ENCODE results near the gene PSME2.

The PSME2 gene

GRCh38 chr14:24185026-24185425, 38.6 kb upstream of the PSME2 start:
- no peaks in the 10 kb centered on the region for H3K27me3 ChIP-seq (ENCODE audit: insufficient read depth, poor library complexity, severe bottlenecking)
- DNase-seq (ENCODE audit: low read depth in 1 of 2, low spot score in 1 of 2) = no peak
- H3K4me3 ChIP-seq (replicated peaks; ENCODE audit: insufficient read depth, low read length) = no peak overlapping the region
- H3K27ac ChIP-seq (replicated peaks) = no peak overlapping the region
- TF ChIP-seq SPI1 (IDR thresholded peaks at IDR 0.05; ENCODE audit: borderline replicate concordance, low read depth) (no peak), POLR2AphosphoS5 (IDR thresholded peaks at IDR 0.05; ENCODE audit: low read depth) (no peak), REST (IDR thresholded peaks at IDR 0.05; ENCODE audit: insufficient replicate concordance, low read depth) (no peak)

DNA sequence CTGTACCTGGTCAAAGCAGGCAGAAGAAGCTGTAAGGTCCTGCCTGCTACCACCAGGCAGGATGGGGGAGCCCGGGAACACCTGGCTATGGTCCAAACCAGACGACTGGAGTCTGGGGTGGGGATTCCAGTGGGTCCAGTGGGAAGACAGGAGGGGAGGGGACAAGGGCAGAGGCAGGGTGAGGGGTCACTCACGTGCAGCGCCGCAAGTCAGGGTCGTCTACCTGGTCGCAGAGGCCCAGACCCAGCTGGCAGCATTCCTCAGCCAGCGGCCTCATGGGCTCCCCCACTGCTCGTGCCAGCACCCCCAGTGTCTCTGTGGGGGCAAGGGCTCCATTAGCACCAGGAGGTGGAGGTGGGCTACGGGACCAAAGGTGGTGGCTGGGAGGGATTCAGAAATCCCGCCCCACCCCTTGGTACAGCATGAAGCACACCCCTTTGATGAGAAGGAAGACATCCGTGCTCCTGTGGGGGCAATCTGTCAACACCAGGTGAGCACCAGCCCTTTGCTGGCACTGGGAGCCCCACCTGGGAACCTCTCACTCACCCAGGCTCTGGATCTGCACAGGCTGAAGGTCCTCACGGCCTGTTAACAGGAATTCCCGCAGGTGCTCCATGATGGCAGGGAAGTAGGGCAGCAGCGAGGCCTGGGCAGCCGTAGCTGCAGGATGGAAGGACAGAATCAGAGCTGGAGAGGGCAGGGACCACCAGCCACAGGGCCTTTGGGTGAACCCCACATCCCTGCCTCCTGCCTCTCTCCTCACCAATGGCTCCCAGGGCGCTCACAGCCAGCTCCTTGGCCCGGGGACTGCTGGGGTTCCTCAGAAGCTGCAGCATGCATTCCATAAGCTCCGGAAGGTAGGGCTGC, 37.9 kb upstream of the PSME2 start:
- no peak overlapping the region for H3K4me3 ChIP-seq (replicated peaks; ENCODE audit: insufficient read depth, low read length)
- DNase-seq (ENCODE audit: low read depth in 1 of 2, low spot score in 1 of 2) = no peak
- no peaks in the 10 kb centered on the region for H3K27me3 ChIP-seq (ENCODE audit: insufficient read depth, poor library complexity, severe bottlenecking)
- no peak for TF ChIP-seq SPI1 (IDR thresholded peaks at IDR 0.05; ENCODE audit: borderline replicate concordance, low read depth)
- no peak for TF ChIP-seq REST (IDR thresholded peaks at IDR 0.05; ENCODE audit: insufficient replicate concordance, low read depth)
- no peak for TF ChIP-seq POLR2AphosphoS5 (IDR thresholded peaks at IDR 0.05; ENCODE audit: low read depth)
- TF ChIP-seq, protein P1, sequence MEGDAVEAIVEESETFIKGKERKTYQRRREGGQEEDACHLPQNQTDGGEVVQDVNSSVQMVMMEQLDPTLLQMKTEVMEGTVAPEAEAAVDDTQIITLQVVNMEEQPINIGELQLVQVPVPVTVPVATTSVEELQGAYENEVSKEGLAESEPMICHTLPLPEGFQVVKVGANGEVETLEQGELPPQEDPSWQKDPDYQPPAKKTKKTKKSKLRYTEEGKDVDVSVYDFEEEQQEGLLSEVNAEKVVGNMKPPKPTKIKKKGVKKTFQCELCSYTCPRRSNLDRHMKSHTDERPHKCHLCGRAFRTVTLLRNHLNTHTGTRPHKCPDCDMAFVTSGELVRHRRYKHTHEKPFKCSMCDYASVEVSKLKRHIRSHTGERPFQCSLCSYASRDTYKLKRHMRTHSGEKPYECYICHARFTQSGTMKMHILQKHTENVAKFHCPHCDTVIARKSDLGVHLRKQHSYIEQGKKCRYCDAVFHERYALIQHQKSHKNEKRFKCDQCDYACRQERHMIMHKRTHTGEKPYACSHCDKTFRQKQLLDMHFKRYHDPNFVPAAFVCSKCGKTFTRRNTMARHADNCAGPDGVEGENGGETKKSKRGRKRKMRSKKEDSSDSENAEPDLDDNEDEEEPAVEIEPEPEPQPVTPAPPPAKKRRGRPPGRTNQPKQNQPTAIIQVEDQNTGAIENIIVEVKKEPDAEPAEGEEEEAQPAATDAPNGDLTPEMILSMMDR (IDR thresholded peaks at IDR 0.05; ENCODE audit: insufficient read depth, low read length) = no peak
- TF ChIP-seq GABPA (IDR thresholded peaks at IDR 0.05; ENCODE audit: low read depth) = no peak
- H3K27ac ChIP-seq (replicated peaks) = no peak overlapping the region

GRCh38 chr14:24183014-24183481, 36.6 kb upstream of the PSME2 start:
- TF ChIP-seq POLR2AphosphoS5 (IDR thresholded peaks at IDR 0.05; ENCODE audit: low read depth) (no peak), REST (IDR thresholded peaks at IDR 0.05; ENCODE audit: insufficient replicate concordance, low read depth) (no peak)
- TF ChIP-seq, protein P1 (IDR thresholded peaks at IDR 0.05; ENCODE audit: insufficient read depth, low read length) = no peak
- H3K4me3 ChIP-seq (replicated peaks; ENCODE audit: insufficient read depth, low read length) = no peak overlapping the region
- DNase-seq (ENCODE audit: low read depth in 1 of 2, low spot score in 1 of 2) = no peak
- H3K27ac ChIP-seq (replicated peaks) = no peak overlapping the region
- no peaks in the 10 kb centered on the region for H3K27me3 ChIP-seq (ENCODE audit: insufficient read depth, poor library complexity, severe bottlenecking)
